NCI-H1105 (cell line): ENCODE measurements around the gene SLC28A3.

Source experiments
- DNase-seq: peaks from one replicate; lab custom pipeline; 2025; lab: John Stamatoyannopoulos, UW

Gene SLC28A3

DNA sequence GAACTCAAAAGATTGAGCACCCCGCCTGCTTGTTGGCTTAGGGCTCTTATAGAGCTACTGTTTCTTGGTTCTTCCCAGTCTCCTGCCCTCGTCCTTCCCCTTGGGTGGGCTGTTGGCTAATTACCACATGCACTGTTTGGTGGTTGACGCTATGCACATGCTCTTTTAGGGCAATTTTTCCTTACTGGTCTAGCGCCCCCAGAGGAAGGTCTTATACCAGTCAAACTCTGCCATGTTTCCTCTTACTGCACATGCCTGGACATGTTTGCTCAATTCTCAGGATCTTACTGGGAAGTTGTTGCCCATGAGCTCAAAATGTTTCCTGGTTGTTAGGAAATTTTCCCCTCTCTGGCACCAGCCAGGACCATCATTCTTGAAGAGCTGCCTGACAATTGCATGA is 101.9 kb downstream of the SLC28A3 start:
- no peak for DNase-seq

DNA sequence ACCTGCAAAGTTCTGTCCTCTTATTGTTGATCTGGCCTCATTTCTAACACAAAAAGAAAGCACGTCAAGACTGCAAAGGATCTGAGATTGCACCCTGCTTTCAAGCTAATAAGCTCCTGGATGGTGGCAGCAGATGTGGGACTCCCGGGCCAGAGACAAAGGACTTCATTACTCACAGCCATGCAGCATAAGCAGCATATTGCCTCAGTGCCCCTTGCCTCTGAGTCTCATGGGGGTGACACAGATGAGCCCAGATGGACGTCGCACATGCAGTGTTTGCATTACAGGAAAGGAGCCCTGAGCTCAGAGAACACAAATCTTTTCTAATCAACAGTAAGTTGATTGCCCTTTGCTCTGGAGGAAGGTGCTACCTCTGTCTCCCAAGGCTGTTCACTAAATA is 105.0 kb downstream of the SLC28A3 start:
- no peak for DNase-seq

DNA sequence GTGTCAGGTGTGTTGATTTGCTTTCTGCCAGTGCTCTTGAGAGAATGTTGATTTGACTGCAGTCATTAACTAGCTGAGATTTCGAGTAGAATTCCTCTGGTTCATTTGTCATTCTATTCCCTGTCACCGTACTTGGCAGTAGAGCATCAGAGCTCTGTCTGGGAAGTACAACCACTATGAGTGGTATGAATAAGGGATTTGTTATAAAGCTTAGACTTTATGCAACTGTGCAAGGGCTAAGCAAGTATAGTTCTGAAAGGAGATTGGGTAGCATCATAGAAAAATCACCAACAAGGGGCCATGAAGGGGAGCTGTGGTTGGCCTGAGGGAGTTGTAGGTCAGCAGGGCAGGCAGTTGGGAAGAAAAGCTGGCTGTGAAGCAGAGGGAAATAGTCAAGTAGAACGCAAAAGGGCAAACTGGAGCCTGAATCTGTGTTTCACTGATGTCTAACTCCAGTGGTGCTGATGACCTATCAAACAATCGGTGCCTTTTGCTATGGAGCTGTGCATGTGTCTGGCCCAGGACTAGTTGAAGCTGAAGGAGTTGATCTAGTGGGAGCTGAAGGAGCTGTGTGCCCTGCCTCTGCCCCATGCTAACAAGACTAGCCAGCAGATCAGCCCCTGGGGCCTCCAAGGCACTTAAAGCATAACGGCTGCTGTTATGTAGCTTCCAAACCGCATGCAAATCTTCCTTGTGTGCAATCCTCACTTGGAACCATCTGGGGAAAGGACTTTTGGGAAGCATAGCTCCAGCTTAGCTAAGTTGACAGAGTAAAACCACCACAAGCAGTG is 110.0 kb downstream of the SLC28A3 start:
- DNase-seq = no peak

DNA sequence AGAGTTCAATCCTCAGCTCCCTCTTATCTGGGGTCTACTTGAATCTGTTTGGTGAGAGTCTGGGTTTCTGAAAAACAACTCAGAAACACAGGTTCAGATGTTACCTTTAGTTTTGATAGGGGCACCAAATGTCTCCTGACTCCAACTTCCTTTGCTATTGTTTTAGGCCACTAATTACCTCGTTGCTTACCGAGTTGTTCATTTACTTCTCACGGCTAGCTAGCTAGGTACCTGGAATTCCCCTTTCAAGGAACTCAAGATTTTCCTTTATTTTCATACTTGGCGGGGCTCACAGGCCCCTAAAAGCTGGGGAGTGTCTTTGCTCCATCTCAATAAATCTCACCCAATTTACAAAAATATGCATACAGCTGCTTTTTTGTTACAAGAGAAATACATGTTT is 111.4 kb downstream of the SLC28A3 start:
- no peak for DNase-seq

DNA sequence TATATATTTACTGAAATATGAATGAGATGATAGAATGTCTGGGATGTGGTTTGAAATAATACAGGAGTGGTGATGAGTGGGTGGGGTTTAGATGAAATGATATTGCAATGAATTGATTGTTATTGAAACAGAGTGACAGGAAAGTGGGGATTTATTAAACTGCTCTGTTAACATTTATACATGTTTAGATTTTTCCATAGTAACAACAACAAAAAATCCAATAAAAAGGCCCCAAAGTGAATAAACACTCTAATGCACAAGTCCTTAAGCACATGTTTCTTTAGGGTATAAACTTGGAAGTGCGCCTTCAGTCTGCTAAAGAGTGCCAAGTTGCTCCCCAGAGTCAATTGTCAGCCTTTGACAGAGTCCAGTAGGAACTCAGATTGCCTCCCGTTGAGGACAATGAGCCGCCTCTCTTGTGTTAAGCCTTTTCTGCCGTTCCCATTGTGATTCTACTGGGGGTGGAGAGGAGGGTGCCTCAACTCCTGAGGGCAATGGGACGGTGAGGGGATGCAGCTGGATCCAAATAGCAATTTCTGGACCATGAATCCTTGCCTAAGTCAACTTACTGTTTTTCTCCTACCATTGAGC is 112.3 kb downstream of the SLC28A3 start:
- DNase-seq = no peak

DNA sequence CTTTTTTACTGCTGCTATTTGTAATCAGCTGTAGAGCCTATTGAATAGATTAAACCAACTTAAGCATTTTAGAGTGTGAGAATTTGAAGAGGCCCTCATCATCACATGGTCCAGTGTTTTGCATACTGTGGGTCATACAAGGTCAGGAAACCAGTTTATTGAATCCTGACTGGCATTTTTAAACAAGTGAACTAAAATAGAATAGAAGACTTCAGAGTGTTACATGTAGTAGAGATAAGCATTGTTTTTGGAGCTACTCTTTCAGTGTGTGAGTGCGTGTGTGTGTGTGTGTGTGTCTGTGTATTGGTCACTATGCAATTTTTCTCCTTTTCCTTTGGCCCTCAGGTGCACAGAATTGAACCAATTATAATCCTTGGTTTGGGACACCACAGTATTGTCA is 114.4 kb downstream of the SLC28A3 start:
- no peak for DNase-seq
